ENCODE measurements around the gene MLF1. TPM values are rescaled to one million over a fixed set of nuclear protein-coding genes. Genes with fewer than 3 reads are reported as not detected.

Gene MLF1
- total RNA-seq, 1 experiment from 2014 or later, result 43.7 TPM

DNA sequence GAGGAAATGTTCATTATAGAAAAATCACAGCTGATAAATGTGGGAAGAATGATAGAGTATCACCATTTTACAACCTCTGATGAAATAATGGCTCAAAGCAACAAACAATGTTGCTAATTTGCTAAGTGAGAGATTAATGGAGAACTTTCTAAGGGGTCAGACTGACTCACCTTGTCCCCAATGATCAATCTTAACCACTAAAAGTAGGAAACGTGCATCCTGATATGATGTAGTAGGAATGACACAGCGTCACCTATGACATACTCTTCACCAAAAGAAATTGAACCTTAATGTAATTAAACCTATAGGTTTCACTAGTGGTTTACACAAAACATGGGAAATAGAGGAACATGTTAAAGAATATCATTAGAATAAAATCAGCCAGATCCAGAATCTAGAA is 35.1 kb upstream of the MLF1 start:
- no peak overlapping the region for H3K27ac ChIP-seq (ENCODE audit: low read depth, low read length)
- ChIA-PET RAD21 (ENCODE audit: low non-redundant PET in 1 of 2, low total read pairs in 2 of 2, uncharacterized antibody in 2 of 2, unreplicated experiment in 2 of 2) (no interaction called here), POLR2A (no interaction called here), CTCF (no interaction called here)
- TF ChIP-seq YY1 (IDR thresholded peaks at IDR 0.05; ENCODE audit: extremely low read depth, insufficient replicate concordance, low read depth, low read length) (no peak), FOSL1 (IDR thresholded peaks at IDR 0.05; ENCODE audit: low read depth) (no peak), POLR2AphosphoS5 (IDR thresholded peaks at IDR 0.05; ENCODE audit: low read depth, low read length) (no peak), ELF1 (IDR thresholded peaks at IDR 0.05; ENCODE audit: borderline replicate concordance, low read depth) (no peak), CEBPB (IDR thresholded peaks at IDR 0.05; ENCODE audit: low read depth) (no peak), TCF7L2 (IDR thresholded peaks at IDR 0.05; ENCODE audit: borderline replicate concordance, extremely low read depth, insufficient read depth, insufficient read length) (no peak), ZNF274 (IDR thresholded peaks at IDR 0.05; ENCODE audit: low read depth, low read length) (no peak), RAD21 (IDR thresholded peaks at IDR 0.05; ENCODE audit: low read depth) (no peak), EZH2phosphoT487 (IDR thresholded peaks at IDR 0.05; ENCODE audit: borderline replicate concordance) (no peak), JUND (IDR thresholded peaks at IDR 0.05) (no peak), SRF (IDR thresholded peaks at IDR 0.05; ENCODE audit: low read depth) (no peak), EZH2 (IDR thresholded peaks at IDR 0.05) (no peak)
- TF ChIP-seq, protein P1, sequence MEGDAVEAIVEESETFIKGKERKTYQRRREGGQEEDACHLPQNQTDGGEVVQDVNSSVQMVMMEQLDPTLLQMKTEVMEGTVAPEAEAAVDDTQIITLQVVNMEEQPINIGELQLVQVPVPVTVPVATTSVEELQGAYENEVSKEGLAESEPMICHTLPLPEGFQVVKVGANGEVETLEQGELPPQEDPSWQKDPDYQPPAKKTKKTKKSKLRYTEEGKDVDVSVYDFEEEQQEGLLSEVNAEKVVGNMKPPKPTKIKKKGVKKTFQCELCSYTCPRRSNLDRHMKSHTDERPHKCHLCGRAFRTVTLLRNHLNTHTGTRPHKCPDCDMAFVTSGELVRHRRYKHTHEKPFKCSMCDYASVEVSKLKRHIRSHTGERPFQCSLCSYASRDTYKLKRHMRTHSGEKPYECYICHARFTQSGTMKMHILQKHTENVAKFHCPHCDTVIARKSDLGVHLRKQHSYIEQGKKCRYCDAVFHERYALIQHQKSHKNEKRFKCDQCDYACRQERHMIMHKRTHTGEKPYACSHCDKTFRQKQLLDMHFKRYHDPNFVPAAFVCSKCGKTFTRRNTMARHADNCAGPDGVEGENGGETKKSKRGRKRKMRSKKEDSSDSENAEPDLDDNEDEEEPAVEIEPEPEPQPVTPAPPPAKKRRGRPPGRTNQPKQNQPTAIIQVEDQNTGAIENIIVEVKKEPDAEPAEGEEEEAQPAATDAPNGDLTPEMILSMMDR (IDR thresholded peaks at IDR 0.05 in 2 of 3, conservative IDR thresholded peaks at IDR 0.05 in 1 of 3; ENCODE audit: borderline replicate concordance in 1 of 3, insufficient read depth in 1 of 3, low read depth in 2 of 3, low read length in 2 of 3), result no peak
- TF ChIP-seq, protein P2, sequence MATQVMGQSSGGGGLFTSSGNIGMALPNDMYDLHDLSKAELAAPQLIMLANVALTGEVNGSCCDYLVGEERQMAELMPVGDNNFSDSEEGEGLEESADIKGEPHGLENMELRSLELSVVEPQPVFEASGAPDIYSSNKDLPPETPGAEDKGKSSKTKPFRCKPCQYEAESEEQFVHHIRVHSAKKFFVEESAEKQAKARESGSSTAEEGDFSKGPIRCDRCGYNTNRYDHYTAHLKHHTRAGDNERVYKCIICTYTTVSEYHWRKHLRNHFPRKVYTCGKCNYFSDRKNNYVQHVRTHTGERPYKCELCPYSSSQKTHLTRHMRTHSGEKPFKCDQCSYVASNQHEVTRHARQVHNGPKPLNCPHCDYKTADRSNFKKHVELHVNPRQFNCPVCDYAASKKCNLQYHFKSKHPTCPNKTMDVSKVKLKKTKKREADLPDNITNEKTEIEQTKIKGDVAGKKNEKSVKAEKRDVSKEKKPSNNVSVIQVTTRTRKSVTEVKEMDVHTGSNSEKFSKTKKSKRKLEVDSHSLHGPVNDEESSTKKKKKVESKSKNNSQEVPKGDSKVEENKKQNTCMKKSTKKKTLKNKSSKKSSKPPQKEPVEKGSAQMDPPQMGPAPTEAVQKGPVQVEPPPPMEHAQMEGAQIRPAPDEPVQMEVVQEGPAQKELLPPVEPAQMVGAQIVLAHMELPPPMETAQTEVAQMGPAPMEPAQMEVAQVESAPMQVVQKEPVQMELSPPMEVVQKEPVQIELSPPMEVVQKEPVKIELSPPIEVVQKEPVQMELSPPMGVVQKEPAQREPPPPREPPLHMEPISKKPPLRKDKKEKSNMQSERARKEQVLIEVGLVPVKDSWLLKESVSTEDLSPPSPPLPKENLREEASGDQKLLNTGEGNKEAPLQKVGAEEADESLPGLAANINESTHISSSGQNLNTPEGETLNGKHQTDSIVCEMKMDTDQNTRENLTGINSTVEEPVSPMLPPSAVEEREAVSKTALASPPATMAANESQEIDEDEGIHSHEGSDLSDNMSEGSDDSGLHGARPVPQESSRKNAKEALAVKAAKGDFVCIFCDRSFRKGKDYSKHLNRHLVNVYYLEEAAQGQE (IDR thresholded peaks at IDR 0.05; ENCODE audit: low read depth), result no peak
- TF ChIP-seq, protein P3, sequence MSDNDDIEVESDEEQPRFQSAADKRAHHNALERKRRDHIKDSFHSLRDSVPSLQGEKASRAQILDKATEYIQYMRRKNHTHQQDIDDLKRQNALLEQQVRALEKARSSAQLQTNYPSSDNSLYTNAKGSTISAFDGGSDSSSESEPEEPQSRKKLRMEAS (IDR thresholded peaks at IDR 0.05), result no peak
- no peaks in the 10 kb centered on the region for H3K9me3 ChIP-seq (ENCODE audit: control insufficient read depth in 1 of 2, insufficient read depth in 1 of 2, low read depth in 1 of 2, low read length in 2 of 2)
- intact Hi-C loops (cut with micrococcal nuclease), result loop anchor here (10.0 kb wide), 1 partner anchor 781 kb away; no protein-coding TSS in a partner anchor
- H3K4me3 ChIP-seq (replicated peaks in 1 of 2; ENCODE audit: low read depth in 1 of 2, low read length in 2 of 2), result no peak overlapping the region
- H4K20me1 ChIP-seq (ENCODE audit: insufficient read depth), result no peaks in the 10 kb centered on the region
- H3K79me2 ChIP-seq (ENCODE audit: insufficient read depth, low read length), result no peaks in the 10 kb centered on the region
- H2AFZ ChIP-seq (ENCODE audit: low read depth, low read length, poor library complexity, severe bottlenecking), result no peak overlapping the region
- ATAC-seq, result no peak
- H3K36me3 ChIP-seq (ENCODE audit: control insufficient read depth in 1 of 2, insufficient read depth in 2 of 2, low read length in 2 of 2), result no peaks in the 10 kb centered on the region
- no peak overlapping the region for H3K4me2 ChIP-seq (ENCODE audit: low read length)
- H3K4me1 ChIP-seq (ENCODE audit: control insufficient read depth in 1 of 2, insufficient read depth in 2 of 2, low read length in 2 of 2), result no peaks in the 10 kb centered on the region
- no peaks in the 10 kb centered on the region for H3K9me2 ChIP-seq (ENCODE audit: insufficient read depth)
- BruUV-seq (replicated peaks), result no TSS peak
- H3K27me3 ChIP-seq (ENCODE audit: insufficient read depth, low read length), result no peaks in the 10 kb centered on the region
- no peak overlapping the region for H3K9ac ChIP-seq (ENCODE audit: low read length)
- DNase-seq (ENCODE audit: low read depth, low spot score), result no peak

Data from HCT116 (cell line).